HG03159 (cell line): Measurements from ENCODE around the gene CSKMT.
"Not testable (repeated sequence)": the region's sequence is repeated elsewhere in the genome, so short reads cannot be mapped to it uniquely, and the experiment has no call there.

Experiments used
- ATAC-seq: cut with Tn5 transposase; IDR thresholded peaks from one replicate; pipeline ENCODE4 v1.9.1; 2021; ENCODE audit warnings: mild to moderate bottlenecking, moderate library complexity; ENCODE audit not compliant: unreplicated experiment

The CSKMT gene

DNA sequence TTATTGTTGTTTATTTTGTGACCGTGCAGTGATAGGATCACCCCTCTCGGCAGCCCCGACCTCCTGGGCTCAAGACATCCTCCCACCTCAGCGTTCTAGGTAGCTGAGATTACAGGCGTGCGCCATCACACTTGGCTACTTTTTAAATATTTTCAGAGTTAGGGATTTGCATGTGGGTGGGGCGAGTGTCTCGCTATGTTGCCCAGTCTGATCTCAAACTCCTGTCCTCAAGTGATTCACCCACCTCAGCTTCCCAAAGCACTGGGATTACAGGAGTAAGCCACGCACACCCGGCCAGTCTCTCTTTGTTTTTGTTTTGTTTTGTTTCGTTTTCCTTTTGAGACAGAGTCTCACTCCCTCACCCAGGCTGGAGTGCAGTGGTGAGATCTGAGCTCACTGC lies 10.8 kb upstream of the CSKMT start:
- no peak for ATAC-seq

DNA sequence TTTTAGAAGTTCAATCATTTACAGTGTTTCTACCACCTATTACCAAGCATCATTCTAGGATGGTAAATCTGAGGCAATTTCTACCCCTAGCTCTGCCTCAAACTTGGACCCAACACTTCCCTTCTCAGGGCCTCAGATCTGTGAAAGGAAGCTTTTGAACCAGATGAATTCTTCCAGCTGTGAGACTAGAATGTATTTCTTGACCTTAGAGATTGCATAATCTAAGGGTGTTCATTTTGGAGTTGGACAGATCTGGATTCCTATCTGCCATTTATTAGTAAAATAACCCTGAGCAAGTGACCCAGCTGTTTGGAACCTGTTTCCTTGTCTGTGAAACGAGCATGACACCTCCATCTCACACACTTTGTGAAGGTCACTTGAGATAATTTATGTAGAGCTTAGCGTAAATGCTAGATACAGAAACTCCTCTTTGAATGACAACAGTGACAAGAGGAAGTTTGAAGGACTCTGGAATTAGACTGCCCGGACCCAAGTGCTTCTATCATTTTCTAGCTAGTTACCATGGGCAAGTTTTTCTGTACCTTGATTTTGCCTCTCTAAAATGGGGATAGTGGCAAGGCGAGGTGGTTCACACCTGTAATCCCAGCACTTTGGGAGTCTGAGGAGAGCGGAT lies 8.2 kb upstream of the CSKMT start:
- ATAC-seq: no peak

DNA sequence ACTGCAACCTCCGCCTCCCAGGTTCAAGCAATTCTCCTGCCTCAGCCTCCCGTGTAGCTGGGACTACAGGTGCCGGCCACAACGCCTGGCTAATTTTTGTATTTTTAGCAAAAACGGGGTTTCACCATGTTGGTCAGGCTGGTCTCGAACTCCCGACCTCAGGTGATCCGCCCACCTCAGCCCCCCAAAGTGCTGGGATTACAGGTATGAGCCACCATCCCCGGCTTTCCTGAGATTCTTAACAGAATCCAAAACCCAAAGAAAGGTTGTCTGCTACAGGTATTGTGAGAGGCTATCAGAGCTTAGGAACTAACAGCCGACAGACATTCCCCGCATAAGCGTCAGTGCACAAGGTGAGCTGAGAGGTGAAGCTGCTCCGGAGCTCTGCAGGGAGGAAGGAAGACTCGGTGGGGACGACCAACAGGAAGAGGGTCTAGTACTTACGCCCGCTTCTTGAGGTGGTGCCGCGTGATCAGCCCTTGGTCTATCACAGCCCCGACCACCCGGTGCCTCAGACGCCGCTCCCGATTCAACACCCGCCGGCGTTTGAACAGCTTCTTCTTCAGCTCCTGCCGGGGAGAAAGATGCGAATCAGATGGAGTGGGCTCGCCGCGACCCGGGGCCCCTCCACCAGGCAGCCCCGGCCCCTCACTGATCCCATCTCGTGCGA lies 572 bp upstream of the CSKMT start:
- ATAC-seq: peak; percentile 45

DNA sequence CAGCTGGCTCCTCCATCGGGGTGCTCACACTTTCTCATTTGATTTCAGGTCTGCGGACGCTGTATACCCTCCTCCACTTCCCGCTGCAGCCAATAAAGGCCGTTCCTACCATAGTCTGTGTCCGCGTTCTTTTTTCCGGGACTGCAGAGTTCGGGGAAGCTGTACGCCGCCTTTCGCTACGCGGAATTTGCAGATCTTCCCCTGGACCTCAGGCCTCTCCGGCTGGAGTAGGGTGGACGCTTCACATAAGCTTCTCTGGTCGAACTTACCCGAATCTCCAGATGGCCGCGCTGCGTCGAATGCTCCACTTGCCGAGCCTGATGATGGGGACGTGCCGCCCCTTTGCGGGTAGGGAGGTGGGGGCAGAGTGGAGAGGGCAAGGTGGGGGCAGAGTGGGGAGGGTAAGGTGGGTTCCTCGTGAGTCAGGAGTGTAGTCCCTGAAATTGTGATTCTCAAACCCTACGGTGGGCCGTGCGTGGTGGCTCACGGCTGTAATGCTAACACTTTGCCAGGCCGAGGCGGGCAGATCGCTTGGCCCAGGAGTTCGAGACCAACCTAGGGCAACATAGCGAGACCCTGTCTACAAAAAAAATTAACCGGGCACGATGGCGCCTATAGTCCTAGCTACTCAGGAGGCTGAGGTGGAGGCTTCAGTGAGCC lies 617 bp downstream of the CSKMT start:
- ATAC-seq: peak; percentile 14

DNA sequence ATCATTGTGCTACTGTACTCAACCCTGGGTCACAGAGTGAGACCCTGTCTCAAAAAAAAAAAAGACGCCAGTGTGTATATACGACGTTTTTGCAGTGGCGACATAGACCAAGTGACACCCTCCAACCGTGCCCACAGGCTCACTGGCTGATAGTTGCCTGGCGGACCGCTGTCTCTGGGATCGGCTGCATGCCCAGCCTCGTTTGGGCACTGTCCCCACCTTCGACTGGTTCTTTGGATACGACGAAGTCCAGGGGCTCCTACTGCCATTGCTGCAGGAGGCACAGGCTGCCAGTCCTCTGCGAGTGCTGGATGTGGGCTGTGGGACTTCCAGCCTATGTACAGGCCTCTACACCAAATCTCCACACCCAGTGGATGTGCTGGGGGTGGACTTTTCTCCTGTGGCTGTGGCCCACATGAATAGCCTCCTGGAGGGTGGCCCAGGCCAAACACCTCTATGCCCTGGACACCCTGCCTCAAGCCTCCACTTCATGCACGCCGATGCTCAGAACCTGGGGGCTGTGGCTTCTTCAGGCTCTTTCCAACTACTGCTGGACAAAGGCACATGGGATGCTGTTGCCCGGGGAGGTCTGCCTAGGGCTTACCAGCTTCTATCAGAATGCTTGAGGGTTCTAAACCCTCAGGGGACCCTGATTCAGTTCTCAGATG lies 1.3 kb downstream of the CSKMT start:
- no peak for ATAC-seq

DNA sequence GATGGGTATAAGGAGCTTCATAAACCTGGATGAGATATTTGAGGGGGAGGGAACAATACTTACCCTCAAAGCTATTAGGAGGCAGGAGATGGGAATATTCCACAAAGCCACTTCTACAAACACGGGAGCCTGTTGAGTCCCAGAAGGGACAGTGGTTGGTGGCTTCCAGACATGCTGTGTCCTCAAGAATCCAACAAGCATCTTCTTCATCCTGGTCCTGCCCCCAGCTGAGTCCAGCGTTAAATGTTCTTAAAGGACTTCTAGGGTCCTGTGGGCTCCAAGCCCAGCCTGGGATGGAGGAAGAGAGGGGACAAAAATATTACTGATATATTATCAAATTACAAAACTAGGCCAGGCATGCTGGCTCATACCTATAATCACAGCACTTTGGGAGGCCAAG lies 2.3 kb downstream of the CSKMT start:
- ATAC-seq: no peak

DNA sequence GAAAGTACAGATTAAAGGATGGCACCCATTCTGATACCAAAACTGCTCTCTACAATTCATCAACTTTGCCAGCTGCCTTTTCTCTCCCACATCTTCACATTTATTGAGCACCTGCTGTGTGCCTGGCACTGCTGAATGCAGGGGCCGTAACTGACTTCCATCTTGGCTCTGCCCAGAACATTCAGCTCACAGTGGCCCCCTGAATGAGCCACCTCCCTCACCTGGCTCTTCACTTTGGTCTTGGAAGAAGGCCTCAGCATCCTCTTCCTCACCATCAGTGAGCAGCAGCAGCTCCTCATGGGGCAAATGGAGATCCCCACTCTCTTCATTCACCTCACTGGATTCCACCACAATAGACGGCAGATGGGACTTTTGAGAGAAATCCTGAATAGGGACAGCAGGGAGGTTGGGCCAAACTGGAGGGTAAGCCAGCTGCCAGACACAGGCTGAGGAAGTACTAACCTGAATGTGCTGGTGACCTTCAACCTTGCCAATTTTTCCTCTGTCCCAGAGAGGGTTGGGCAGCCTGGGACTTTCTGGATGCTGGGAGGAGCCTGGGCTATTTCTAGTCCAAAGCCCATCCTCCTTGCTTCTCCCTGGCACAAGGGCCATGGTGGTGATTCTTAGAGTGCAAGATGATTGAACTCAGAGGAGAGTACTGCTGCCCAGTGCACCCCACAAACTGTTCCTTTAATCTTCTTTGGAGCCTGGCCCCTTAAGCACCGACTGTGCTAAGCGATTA lies 4.5 kb downstream of the CSKMT start:
- no peak for ATAC-seq

DNA sequence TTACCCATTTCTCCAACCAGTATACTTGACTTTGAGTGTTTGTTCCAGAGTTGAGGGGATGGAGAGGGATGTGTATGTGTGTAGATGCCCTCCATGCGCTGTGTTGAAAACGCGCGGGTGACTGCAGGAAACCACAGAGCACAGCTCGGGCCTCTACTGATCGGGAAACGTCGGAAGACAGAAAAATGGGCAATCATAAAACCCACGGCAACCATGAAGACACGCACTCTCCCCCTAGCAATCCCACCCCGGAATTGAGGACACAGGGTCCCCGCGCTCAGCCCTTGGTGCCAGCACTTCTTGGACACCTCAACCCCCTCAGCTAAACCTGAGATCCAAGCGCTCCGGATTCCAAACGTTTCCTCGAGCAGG lies 6.1 kb downstream of the CSKMT start:
- no peak for ATAC-seq

DNA sequence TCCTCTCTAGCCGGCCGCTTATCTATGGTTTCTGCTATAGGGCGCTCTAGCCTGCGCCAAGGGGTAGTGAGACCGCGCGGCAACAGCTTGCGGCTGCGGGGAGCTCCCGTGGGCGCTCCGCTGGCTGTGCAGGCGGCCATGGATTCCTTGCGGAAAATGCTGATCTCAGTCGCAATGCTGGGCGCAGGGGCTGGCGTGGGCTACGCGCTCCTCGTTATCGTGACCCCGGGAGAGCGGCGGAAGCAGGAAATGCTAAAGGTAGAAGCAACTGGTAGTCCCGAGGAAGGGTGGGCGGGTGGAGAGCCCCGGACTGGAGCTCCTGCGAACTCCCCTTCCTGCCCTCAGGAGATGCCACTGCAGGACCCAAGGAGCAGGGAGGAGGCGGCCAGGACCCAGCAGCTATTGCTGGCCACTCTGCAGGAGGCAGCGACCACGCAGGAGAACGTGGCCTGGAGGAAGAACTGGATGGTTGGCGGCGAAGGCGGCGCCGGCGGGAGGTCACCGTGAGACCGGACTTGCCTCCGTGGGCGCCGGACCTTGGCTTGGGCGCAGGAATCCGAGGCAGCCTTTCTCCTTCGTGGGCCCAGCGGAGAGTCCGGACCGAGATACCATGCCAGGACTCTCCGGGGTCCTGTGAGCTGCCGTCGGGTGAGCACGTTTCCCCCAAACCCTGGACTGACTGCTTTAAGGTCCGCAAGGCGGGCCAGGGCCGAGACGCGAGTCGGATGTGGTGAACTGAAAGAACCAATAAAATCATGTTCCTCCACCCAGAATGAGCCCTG lies 6.7 kb downstream of the CSKMT start, which contains the start of the genes LBHD1 and UQCC3:
TSS of gene LBHD1 (minus strand) at position 660 of the 782 bp plus-strand sequence. CDS start 2,236 bp downstream, outside the sequence.
TSS of gene UQCC3 (plus strand) at position 66 of the 782 bp plus-strand sequence. CDS start at position 139, 73 bp downstream.
- ATAC-seq: peak; percentile 64

DNA sequence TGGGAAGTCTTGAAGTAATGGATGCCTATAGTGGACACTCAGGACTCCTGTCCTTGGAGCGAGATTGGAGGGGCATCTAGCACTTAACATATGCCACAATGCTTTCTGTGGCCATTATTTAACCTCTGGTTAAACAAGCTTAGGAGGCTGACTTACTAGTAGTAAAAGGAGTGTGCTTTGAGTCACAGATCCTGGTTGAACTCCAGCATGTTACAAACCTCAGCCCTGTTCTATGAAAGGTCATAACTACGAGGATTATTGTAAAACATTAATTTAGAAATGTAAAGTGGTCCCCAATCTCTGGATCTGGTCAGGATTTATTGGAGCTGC lies 8.0 kb downstream of the CSKMT start:
- no peak for ATAC-seq

DNA sequence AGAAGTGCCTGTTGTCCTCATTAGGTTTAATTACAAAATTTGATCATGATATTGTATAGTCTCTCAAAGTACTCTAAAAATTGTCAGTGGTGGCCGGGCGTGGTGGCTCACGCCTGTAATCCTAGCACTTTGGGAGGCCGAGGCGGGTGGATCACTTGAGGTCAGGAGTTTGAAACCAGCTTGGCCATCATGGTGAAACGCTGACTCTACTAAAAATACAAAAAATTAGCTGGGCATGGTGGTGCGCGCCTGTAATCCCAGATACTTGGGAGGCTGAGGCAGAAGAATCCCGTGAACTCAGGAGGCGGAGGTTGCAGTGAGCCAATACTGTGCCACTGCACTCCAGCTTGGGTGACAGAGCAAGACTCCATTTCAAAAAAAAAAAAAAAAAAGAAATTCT lies 10.3 kb downstream of the CSKMT start:
- not testable (repeated sequence) for ATAC-seq

DNA sequence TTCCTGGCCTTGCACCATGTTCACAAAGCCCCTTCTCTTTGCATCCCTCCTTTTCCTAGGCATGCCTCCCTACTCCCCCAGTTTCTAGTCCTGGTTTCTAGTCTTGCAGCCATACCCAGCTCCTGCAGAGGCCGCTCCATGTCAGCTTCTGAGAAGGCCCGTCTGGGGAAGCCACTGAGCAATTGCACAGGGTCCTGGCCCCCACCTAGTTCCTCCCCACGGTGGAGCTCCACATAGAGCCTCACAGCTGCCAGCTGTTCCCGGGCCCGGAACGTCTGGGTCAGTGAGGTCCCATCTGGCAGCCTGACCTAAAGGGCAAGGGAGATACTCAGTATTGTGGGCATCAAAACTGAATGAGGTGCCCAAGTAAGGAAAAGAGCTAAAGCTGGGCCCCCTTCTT lies 11.6 kb downstream of the CSKMT start:
- ATAC-seq: no peak

DNA sequence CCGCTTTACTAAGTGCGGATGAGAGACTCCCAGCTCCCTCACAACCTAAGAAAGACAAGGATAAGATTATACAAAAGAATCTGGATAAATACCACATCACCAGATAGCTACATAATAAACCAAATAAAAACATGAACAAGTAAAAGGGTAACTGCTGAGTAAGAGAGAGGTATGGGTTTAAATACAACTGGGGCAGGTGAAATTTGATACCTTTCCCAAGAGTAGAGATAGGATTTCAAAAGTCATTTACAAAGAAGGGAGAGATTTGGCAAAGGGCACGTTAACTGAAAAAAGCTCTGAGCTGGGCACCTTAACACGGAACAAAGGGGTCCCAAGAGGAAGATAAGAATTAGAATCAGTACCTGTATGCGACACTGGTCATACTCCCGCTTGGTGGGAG lies 12.0 kb downstream of the CSKMT start:
- ATAC-seq: no peak

DNA sequence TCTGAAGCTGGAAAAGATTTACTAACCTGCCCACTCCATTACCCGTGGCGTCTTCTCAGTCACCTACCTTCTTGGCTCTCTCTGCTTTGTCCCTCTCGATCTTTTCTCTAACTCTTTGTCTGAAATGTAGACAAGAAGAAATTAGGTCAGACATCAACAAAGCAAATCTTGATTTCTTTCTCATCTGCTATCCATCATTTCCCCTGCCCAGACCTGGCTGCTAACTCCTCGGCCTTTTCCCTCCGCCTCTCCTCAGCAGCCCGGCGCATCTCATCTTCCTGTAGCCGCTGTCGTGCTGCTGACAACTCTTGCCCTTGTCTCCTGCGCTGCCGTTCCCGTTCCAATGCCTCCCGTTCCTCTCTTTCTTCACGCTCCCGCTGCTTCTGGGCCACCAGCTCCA lies 12.6 kb downstream of the CSKMT start:
- no peak for ATAC-seq

DNA sequence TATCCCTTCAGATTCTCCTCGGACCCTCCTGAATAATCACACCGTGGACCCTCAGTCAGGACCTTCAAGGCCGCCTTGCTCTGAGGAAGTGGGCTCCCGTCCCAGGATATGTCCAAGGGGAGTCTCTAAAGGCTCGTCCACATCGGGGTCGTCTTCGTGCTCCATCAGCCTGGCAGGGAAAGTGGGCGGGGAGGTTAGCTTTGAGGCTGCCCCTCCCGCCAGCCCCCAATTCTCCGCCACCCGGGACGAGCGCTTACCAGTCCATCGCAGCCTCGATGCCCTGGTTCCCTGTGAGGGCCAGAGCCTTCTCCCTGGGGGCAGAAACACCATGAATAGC lies 13.3 kb downstream of the CSKMT start:
- ATAC-seq: no peak

DNA sequence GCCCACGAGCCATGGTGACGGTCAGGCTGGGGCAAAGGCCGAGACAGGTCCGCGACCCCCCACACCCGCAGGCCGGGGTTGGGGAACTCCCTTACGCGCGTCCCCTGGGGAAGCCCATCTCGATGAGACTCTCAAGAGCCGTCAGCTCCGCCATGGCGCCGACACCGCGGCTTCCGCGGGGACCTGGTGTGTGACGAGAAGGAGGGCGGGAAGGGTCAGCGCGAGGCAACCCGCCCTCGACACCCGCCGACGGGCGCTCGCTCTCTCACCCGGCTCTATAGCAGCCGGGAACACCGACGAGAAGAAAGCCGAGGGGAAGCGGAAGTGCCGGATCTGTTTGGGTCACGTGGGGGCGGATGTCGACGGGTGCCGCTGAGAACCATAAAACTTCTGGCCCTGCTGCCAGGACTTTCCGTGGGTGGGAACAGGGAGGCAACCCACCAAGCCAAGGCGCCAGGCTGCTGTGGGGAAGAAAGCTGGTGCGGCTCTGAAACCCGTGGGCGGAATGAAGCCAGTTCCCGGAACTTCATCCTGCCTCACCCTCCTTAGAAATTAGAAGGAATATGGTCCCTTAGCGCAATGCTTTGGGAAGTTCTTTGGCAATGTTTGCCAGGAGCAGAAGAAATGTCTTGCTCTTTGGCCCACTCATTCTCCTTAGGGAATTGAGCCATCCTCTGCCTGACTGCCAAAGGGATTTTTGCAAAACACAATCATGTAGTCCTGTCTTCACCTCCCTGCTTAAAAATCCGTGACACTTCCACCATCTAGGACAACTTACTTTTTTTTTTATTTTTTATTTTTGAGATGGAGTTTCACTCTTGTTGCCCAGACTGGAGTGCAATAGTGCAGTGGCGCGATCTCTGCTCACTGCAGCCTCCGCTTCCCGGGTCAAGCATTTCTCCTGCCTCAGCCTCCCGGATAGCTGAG lies 13.9 kb downstream of the CSKMT start, which contains the start of gene UBXN1:
TSS of gene UBXN1 (minus strand) at position 304 of the 927 bp plus-strand sequence. CDS start at position 154, 150 bp downstream.
- ATAC-seq: peak; percentile 65

DNA sequence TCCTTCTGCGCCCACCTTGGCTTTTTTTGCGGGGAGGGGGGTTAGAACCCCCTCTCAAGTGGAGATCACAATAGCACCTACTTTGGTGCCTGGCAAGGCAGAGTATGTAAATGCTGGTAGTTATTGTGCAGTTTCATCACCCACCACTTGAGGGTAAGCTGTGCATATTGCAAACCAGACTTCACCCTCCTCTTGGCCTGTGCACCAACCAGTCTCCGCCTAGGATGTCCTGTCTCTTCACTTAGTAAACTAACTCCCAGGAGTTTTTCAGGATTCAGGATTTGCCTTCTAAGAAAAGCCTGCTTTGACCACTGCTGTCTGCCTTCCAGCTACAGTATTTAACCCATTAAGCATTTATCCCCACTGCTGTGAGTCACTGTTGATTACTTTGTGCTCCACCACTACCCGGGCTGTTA lies 15.7 kb downstream of the CSKMT start:
- ATAC-seq: no peak

DNA sequence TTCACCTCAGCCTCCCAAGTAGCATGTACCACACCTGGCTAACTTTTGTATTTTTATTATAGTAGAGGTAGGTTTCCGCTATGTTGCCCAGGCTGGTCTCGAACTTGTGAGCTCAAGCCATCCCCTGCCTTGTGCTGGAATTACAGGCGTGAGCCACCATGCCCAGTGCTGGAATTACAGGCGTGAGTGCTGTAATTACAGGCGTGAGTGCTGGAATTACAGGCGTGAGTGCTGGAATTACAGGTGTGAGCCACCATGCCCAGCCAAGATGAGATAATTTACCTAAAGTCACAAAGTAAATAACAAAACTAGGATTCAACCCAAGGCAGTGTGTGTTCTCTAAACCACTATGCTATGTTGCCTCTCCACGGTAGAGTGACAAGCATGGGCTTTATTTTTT lies 17.4 kb downstream of the CSKMT start:
- ATAC-seq: no peak
